Medulla oblongata (tissue), 1 donor: ENCODE data around the gene GDAP2.
"Not testable (repeated sequence)": the region's sequence is repeated elsewhere in the genome, so short reads cannot be mapped to it uniquely, and the experiment has no call there.

ENCODE experiments used
- DNase-seq: peaks from one replicate; pipeline ENCODE4 v3.0.0-alpha.2; 2015; ENCODE audit errors: extremely low spot score

GDAP2 gene

GRCh38 chr1:117929343-117930172 is at the start of gene GDAP2, which contains the start of gene WDR3:
Gene GDAP2 (minus strand): TSS chr1:117929621. CDS start chr1:117920357, 9,264 bp downstream.
Gene WDR3 (plus strand): TSS chr1:117929739. CDS start chr1:117933320, 3,581 bp downstream.
- peak; percentile 99 for DNase-seq

- no peak for DNase-seq
Measured at GRCh38 chr1:117976381-117976780, 47.0 kb upstream of the GDAP2 start.

- no peak for DNase-seq
Measured at GRCh38 chr1:117971777-117972176, 42.4 kb upstream of the GDAP2 start.

GRCh38 chr1:117970252-117970651 is 40.8 kb upstream of the GDAP2 start:
- peak; percentile 13 for DNase-seq

- no peak for DNase-seq
Measured at GRCh38 chr1:117967881-117968280, 38.5 kb upstream of the GDAP2 start.

GRCh38 chr1:117967477-117967876 is 38.1 kb upstream of the GDAP2 start:
- DNase-seq: peak; percentile 3

- DNase-seq: no peak
Measured at GRCh38 chr1:117964290-117965038, 35.0 kb upstream of the GDAP2 start.

- no peak for DNase-seq
Measured at GRCh38 chr1:117959364-117959763, 29.9 kb upstream of the GDAP2 start.

GRCh38 chr1:117952386-117952785 is 23.0 kb upstream of the GDAP2 start:
- DNase-seq: no peak

- no peak for DNase-seq
Measured at GRCh38 chr1:117942293-117942692, 12.9 kb upstream of the GDAP2 start.

GRCh38 chr1:117933769-117934168 is 4.3 kb upstream of the GDAP2 start:
- DNase-seq: no peak

- no peak for DNase-seq
Measured at GRCh38 chr1:117932576-117932975, 3.2 kb upstream of the GDAP2 start.

GRCh38 chr1:117930484-117930883 is 1.1 kb upstream of the GDAP2 start:
- DNase-seq: no peak

- DNase-seq: no peak
Measured at GRCh38 chr1:117930173-117930447, 689 bp upstream of the GDAP2 start.

- DNase-seq: peak; percentile 72
Measured at GRCh38 chr1:117928881-117929342, 509 bp downstream of the GDAP2 start.

- peak; percentile 26 for DNase-seq
Measured at GRCh38 chr1:117925981-117926380, 3.4 kb downstream of the GDAP2 start.

GRCh38 chr1:117922717-117923116 is 6.7 kb downstream of the GDAP2 start:
- not testable (repeated sequence) for DNase-seq

GRCh38 chr1:117921991-117922390 is 7.4 kb downstream of the GDAP2 start:
- DNase-seq: no peak

- DNase-seq: no peak
Measured at GRCh38 chr1:117919376-117919775, 10.0 kb downstream of the GDAP2 start.

GRCh38 chr1:117911051-117911450 is 18.4 kb downstream of the GDAP2 start:
- DNase-seq: no peak

- no peak for DNase-seq
Measured at GRCh38 chr1:117905019-117905418, 24.4 kb downstream of the GDAP2 start.

- DNase-seq: no peak
Measured at GRCh38 chr1:117904485-117904884, 24.9 kb downstream of the GDAP2 start.

- no peak for DNase-seq
Measured at GRCh38 chr1:117902944-117903343, 26.5 kb downstream of the GDAP2 start.
